Measurements from ENCODE around the gene BANP. TPM values are rescaled to one million over a fixed set of nuclear protein-coding genes. Genes with fewer than 3 reads are reported as not detected.
"Not testable (repeated sequence)": the region's sequence is repeated elsewhere in the genome, so short reads cannot be mapped to it uniquely, and the experiment has no call there.

BANP gene
- polyA plus RNA-seq, 6 donors from 2014 or later = 24.3 to 40.1 (median 28.5) TPM

- H3K27ac Mint-ChIP-seq = peak overlapping the region in 3 of 6 donors; percentile 42 to 69 (median 65)
- no peaks in the 10 kb centered on the region for H3K36me3 Mint-ChIP-seq
- peaks cover 8 to 37% (median 19%) of the 10 kb centered on the region in 3 donors for H3K4me1 Mint-ChIP-seq
- no peak for ATAC-seq (ENCODE audit: low read depth in 2 of 2)
- H3K27me3 Mint-ChIP-seq = peaks cover 0 to 11% (median 8%) of the 10 kb centered on the region in 3 donors
- no peak for DNase-seq
- peak overlapping the region in 4 of 8 donors; percentile 30 to 92 (median 78) for H3K4me3 Mint-ChIP-seq
- H3K9me3 Mint-ChIP-seq = peaks cover 0 to 2% (median 0%) of the 10 kb centered on the region in 7 donors
These were observed 162.4 kb downstream of the BANP start for GRCh38 chr16:88113545-88114045.

GRCh38 chr16:88114541-88115228 lies 163.5 kb downstream of the BANP start:
- not testable (repeated sequence) for H3K9me3 Mint-ChIP-seq, H3K36me3 Mint-ChIP-seq
- peak; percentile 29 for DNase-seq
- Mint-ChIP-seq H3K27ac (peak overlapping the region in 4 of 6 donors; percentile 51 to 79 (median 65)), H3K4me3 (peak overlapping the region; percentile 21 to 92 (median 66)), H3K27me3 (peaks cover 0 to 20% (median 8%) of the 10 kb centered on the region in 3 donors), H3K4me1 (peaks cover 8 to 38% (median 19%) of the 10 kb centered on the region in 3 donors)
- peak; percentile 58 to 71 for ATAC-seq (ENCODE audit: low read depth in 2 of 2)

- peaks cover 8 to 36% (median 16%) of the 10 kb centered on the region in 3 donors for H3K4me1 Mint-ChIP-seq
- peaks cover 0 to 2% (median 0%) of the 10 kb centered on the region in 7 donors for H3K9me3 Mint-ChIP-seq
- peak overlapping the region in 2 of 8 donors; percentile 27 to 53 for H3K4me3 Mint-ChIP-seq
- no peak for DNase-seq
- H3K27me3 Mint-ChIP-seq = peaks cover 0 to 23% (median 8%) of the 10 kb centered on the region in 3 donors
- H3K27ac Mint-ChIP-seq = peak overlapping the region in 2 of 6 donors; percentile 56 to 64
- H3K36me3 Mint-ChIP-seq = no peaks in the 10 kb centered on the region
- no peak for ATAC-seq (ENCODE audit: low read depth in 2 of 2)
These were observed 164.9 kb downstream of the BANP start for GRCh38 chr16:88116121-88116520.

GRCh38 chr16:88117476-88117868 lies 166.2 kb downstream of the BANP start:
- peak overlapping the region in 1 of 6 donors; percentile 56 for H3K27ac Mint-ChIP-seq
- H3K4me3 Mint-ChIP-seq = no peak overlapping the region
- H3K36me3 Mint-ChIP-seq = no peaks in the 10 kb centered on the region
- ATAC-seq (ENCODE audit: low read depth in 2 of 2) = no peak
- peaks cover 0 to 23% (median under 1%) of the 10 kb centered on the region in 3 donors for H3K27me3 Mint-ChIP-seq
- DNase-seq = no peak
- H3K4me1 Mint-ChIP-seq = peaks cover 8 to 32% (median 14%) of the 10 kb centered on the region in 3 donors
- H3K9me3 Mint-ChIP-seq = peaks cover 0 to 6% (median 0%) of the 10 kb centered on the region in 7 donors

GRCh38 chr16:88118376-88118775 lies 167.1 kb downstream of the BANP start:
- H3K27ac Mint-ChIP-seq = peak overlapping the region in 3 of 6 donors; percentile 34 to 76 (median 72)
- DNase-seq = no peak
- H3K36me3 Mint-ChIP-seq = no peaks in the 10 kb centered on the region
- H3K9me3 Mint-ChIP-seq = peaks cover 0 to 6% (median 0%) of the 10 kb centered on the region in 7 donors
- H3K4me1 Mint-ChIP-seq = peaks cover 8 to 27% (median 14%) of the 10 kb centered on the region in 3 donors
- ATAC-seq (ENCODE audit: low read depth in 2 of 2) = no peak
- H3K27me3 Mint-ChIP-seq = peaks cover 0 to 23% (median 0%) of the 10 kb centered on the region in 3 donors
- H3K4me3 Mint-ChIP-seq = no peak overlapping the region

GRCh38 chr16:88118852-88119741 lies 167.9 kb downstream of the BANP start:
- Mint-ChIP-seq H3K27ac (peak overlapping the region in 3 of 6 donors; percentile 34 to 76 (median 62)), H3K27me3 (peaks cover 0 to 23% (median 0%) of the 10 kb centered on the region in 3 donors), H3K4me1 (peaks cover 8 to 20% (median 14%) of the 10 kb centered on the region in 3 donors)
- not testable (repeated sequence) for H3K9me3 Mint-ChIP-seq; H3K36me3 Mint-ChIP-seq; ATAC-seq (ENCODE audit: low read depth in 2 of 2); H3K4me3 Mint-ChIP-seq; DNase-seq

- not testable (repeated sequence) for H3K36me3 Mint-ChIP-seq; DNase-seq; H3K4me1 Mint-ChIP-seq; ATAC-seq (ENCODE audit: low read depth in 2 of 2); H3K9me3 Mint-ChIP-seq; H3K4me3 Mint-ChIP-seq
- H3K27me3 Mint-ChIP-seq = peaks cover 0 to 23% (median 0%) of the 10 kb centered on the region in 3 donors
- peak overlapping the region in 1 of 6 donors; percentile 50 for H3K27ac Mint-ChIP-seq
These were observed 168.9 kb downstream of the BANP start for GRCh38 chr16:88119881-88120751.

GRCh38 chr16:88120812-88121211 lies 169.6 kb downstream of the BANP start:
- Mint-ChIP-seq H3K4me1 (peaks cover 2 to 8% (median 2%) of the 10 kb centered on the region in 3 donors), H3K4me3 (no peak overlapping the region), H3K27ac (no peak overlapping the region), H3K27me3 (peaks cover 0 to 19% (median 0%) of the 10 kb centered on the region in 3 donors), H3K9me3 (peaks cover 0 to 6% (median 0%) of the 10 kb centered on the region in 7 donors), H3K36me3 (no peaks in the 10 kb centered on the region)
- DNase-seq (no peak), ATAC-seq (ENCODE audit: low read depth in 2 of 2) (no peak)

- H3K27me3 Mint-ChIP-seq = peaks cover 0 to 16% (median 0%) of the 10 kb centered on the region in 3 donors
- H3K4me1 Mint-ChIP-seq; ATAC-seq (ENCODE audit: low read depth in 2 of 2); H3K9me3 Mint-ChIP-seq; H3K36me3 Mint-ChIP-seq; DNase-seq: not testable (repeated sequence)
- peak overlapping the region in 1 of 6 donors; percentile 66 for H3K27ac Mint-ChIP-seq
- peak overlapping the region in 1 of 8 donors; percentile 29 for H3K4me3 Mint-ChIP-seq
These were observed 170.2 kb downstream of the BANP start for GRCh38 chr16:88121391-88121790.

GRCh38 chr16:88121886-88122580 lies 170.8 kb downstream of the BANP start:
- Mint-ChIP-seq H3K9me3 (peaks cover 0 to 6% (median 0%) of the 10 kb centered on the region in 7 donors), H3K27ac (peak overlapping the region in 2 of 6 donors; percentile 17 to 53), H3K4me1 (peaks cover 0 to 4% (median 0%) of the 10 kb centered on the region in 3 donors), H3K4me3 (peak overlapping the region in 1 of 8 donors; percentile 31), H3K36me3 (no peaks in the 10 kb centered on the region), H3K27me3 (peaks cover 0 to 16% (median 0%) of the 10 kb centered on the region in 3 donors)
- DNase-seq (no peak), ATAC-seq (ENCODE audit: low read depth in 2 of 2) (no peak)
